H1 (cell line): ENCODE results near the gene ZNF581. TPM values are rescaled to one million over a fixed set of nuclear protein-coding genes. Genes with fewer than 3 reads are reported as not detected.

Experiments
- CTCF ChIA-PET: fragments of 300-600 bp; sonication (Branson Sonifier 250); formaldehyde crosslinking; loops from one replicate; lab custom pipeline; 2021; ENCODE audit not compliant: partially characterized antibody; lab: Charles Lee
- POLR2A ChIA-PET: fragments of 300-600 bp; sonication (Branson Sonifier 250); formaldehyde crosslinking; loops from one replicate; lab custom pipeline; 2021; ENCODE audit warnings: inconsistent platforms; ENCODE audit not compliant: partially characterized antibody; lab: Charles Lee
- DNase-seq, 2 experiments: peaks; one replicate each; pipeline versions ENCODE4 v3.0.0 to v3.0.0-alpha.2; 2010 to 2022; ENCODE audit warnings: low spot score in 2 of 2, low read depth in 1 of 2, mixed read lengths in 1 of 2
- FAIRE-seq: peaks from 2 replicates; lab custom pipeline; 2011; peaks lifted over from hg19 to GRCh38; lab: Jason Lieb, UNC
- H2AFZ ChIP-seq: 2 replicates; pipeline ENCODE4 v1.8.1; 2012; ENCODE audit warnings: low read length, inconsistent platforms
- H2AK5ac ChIP-seq: 2 replicates; pipeline ENCODE4 v1.6.1; 2013; ENCODE audit warnings: low read depth, low read length
- H2BK120ac ChIP-seq: replicated peaks from 2 replicates; pipeline ENCODE3; 2013; ENCODE audit warnings: low read depth, low read length, inconsistent platforms
- H2BK12ac ChIP-seq: 2 replicates; pipeline ENCODE4 v1.6.1; 2013; ENCODE audit warnings: low read depth, low read length
- H2BK15ac ChIP-seq: 2 replicates; pipeline ENCODE4 v1.6.1; 2013; ENCODE audit warnings: low read length
- H2BK20ac ChIP-seq: 2 replicates; pipeline ENCODE4 v1.6.1; 2013; ENCODE audit warnings: low read length
- H2BK5ac ChIP-seq: 2 replicates; pipeline ENCODE4 v1.6.1; 2013; ENCODE audit warnings: low read depth, low read length
- H3K14ac ChIP-seq: 2 replicates; pipeline ENCODE4 v1.6.1; 2013; ENCODE audit warnings: inconsistent platforms; ENCODE audit not compliant: insufficient read length
- H3K18ac ChIP-seq: 2 replicates; pipeline ENCODE4 v1.6.1; 2013; ENCODE audit warnings: low read length; ENCODE audit errors: extremely low read depth
- H3K23ac ChIP-seq: 2 replicates; pipeline ENCODE4 v1.6.1; 2013; ENCODE audit warnings: inconsistent platforms; ENCODE audit not compliant: insufficient read length
- H3K23me2 ChIP-seq: 2 replicates; pipeline ENCODE4 v1.6.1; 2013; ENCODE audit warnings: low read depth, low read length
- H3K27ac ChIP-seq: 2 replicates; pipeline ENCODE4 v1.6.1; 2011; ENCODE audit warnings: low read depth, low read length, inconsistent platforms
- H3K27me3 ChIP-seq, 4 experiments: replicated peaks in 1 of 4; 1 replicate in 1 of 4; 2 replicates in 3 of 4; pipeline versions ENCODE4 v1.6.1 to v1.8.1; 2011 to 2013; ENCODE audit warnings: low read length in 3 of 4, mild to moderate bottlenecking in 3 of 4, inconsistent platforms in 2 of 4, mixed read lengths in 2 of 4, moderate library complexity in 1 of 4; ENCODE audit not compliant: control insufficient read depth in 3 of 4, insufficient read depth in 3 of 4; ENCODE audit errors: extremely low read depth in 1 of 4
- H3K36me3 ChIP-seq, 4 experiments: 2 replicates each; pipeline versions ENCODE4 v1.6.1 to v1.8.1; 2011 to 2013; ENCODE audit warnings: mild to moderate bottlenecking in 4 of 4, low read length in 3 of 4, moderate library complexity in 2 of 4, control low read depth in 1 of 4, inconsistent platforms in 1 of 4; ENCODE audit not compliant: insufficient read depth in 4 of 4, control insufficient read depth in 2 of 4
- H3K4ac ChIP-seq: replicated peaks from 2 replicates; pipeline ENCODE3; 2013; ENCODE audit warnings: low read length, low read depth, mixed read lengths, inconsistent platforms; ENCODE audit not compliant: insufficient read length
- H3K4me1 ChIP-seq, 4 experiments: replicated peaks in 1 of 4; 1 replicate in 1 of 4; 2 replicates in 3 of 4; pipeline versions ENCODE4 v1.6.1 to v1.8.1; 2011 to 2013; ENCODE audit warnings: low read length in 3 of 4, inconsistent platforms in 2 of 4, mixed read lengths in 1 of 4; ENCODE audit not compliant: insufficient read depth in 4 of 4, control insufficient read depth in 3 of 4
- H3K4me2 ChIP-seq, 2 experiments: 2 replicates each; pipeline versions ENCODE4 v1.6.1 to v1.8.1; 2011 to 2013; ENCODE audit warnings: low read depth in 2 of 2, low read length in 2 of 2, control low read depth in 1 of 2, inconsistent platforms in 1 of 2, mild to moderate bottlenecking in 1 of 2; ENCODE audit not compliant: insufficient read depth in 1 of 2
- H3K4me3 ChIP-seq, 4 experiments: fragments of 200-600, 300-600 bp in 1 of 4; sonication (generic), shearing (Covaris generic), sonication (Bioruptor Twin) in 1 of 4; 2 replicates each; pipeline versions ENCODE4 v1.5.1 to v1.8.1; 2011 to 2016; ENCODE audit warnings: low read length in 4 of 4, low read depth in 3 of 4, control low read depth in 2 of 4, inconsistent platforms in 2 of 4, mild to moderate bottlenecking in 2 of 4, mixed read lengths in 1 of 4, moderate library complexity in 1 of 4; ENCODE audit not compliant: insufficient read depth in 2 of 4; ENCODE audit errors: extremely low read depth in 1 of 4
- H3K56ac ChIP-seq: replicated peaks from 2 replicates; pipeline ENCODE3; 2013; ENCODE audit warnings: low read depth, mild to moderate bottlenecking, mixed read lengths, low read length, inconsistent platforms; ENCODE audit not compliant: insufficient read length
- H3K79me1 ChIP-seq: 2 replicates; pipeline ENCODE4 v1.6.1; 2013; ENCODE audit warnings: low read depth, low read length, control low read depth
- H3K79me2 ChIP-seq, 2 experiments: 2 replicates each; pipeline versions ENCODE4 v1.6.1 to v1.8.1; 2012 to 2013; ENCODE audit warnings: low read length in 2 of 2, mild to moderate bottlenecking in 2 of 2, inconsistent platforms in 1 of 2; ENCODE audit not compliant: insufficient read depth in 2 of 2, control insufficient read depth in 1 of 2
- H3K9ac ChIP-seq, 4 experiments: replicated peaks in 1 of 4; 1 replicate in 1 of 4; 2 replicates in 3 of 4; pipeline versions ENCODE4 v1.6.1 to v1.8.1; 2011 to 2013; ENCODE audit warnings: low read depth in 3 of 4, low read length in 3 of 4, control low read depth in 2 of 4, mild to moderate bottlenecking in 2 of 4, moderate library complexity in 2 of 4, inconsistent platforms in 1 of 4; ENCODE audit errors: extremely low read depth in 1 of 4
- H3K9me3 ChIP-seq, 2 experiments: 2 replicates each; pipeline versions ENCODE4 v1.6.1 to v1.8.1; 2012 to 2013; ENCODE audit warnings: mild to moderate bottlenecking in 2 of 2, moderate library complexity in 2 of 2, control low read depth in 1 of 2, inconsistent platforms in 1 of 2, low read depth in 1 of 2, low read length in 1 of 2, mixed read lengths in 1 of 2; ENCODE audit not compliant: insufficient read depth in 2 of 2
- H4K20me1 ChIP-seq, 2 experiments: replicated peaks in 1 of 2; 2 replicates each; pipeline versions ENCODE3 to v1.8.1; 2011 to 2013; ENCODE audit warnings: inconsistent platforms in 2 of 2, low read length in 2 of 2, mild to moderate bottlenecking in 1 of 2; ENCODE audit not compliant: insufficient read depth in 2 of 2, control insufficient read depth in 1 of 2
- H4K5ac ChIP-seq: 2 replicates; pipeline ENCODE4 v1.6.1; 2013; ENCODE audit warnings: low read length, low read depth, mixed read lengths, inconsistent platforms; ENCODE audit not compliant: insufficient read length
- H4K8ac ChIP-seq: 2 replicates; pipeline ENCODE4 v1.8.0; 2013; ENCODE audit warnings: mild to moderate bottlenecking, moderate library complexity, low read length, inconsistent platforms; ENCODE audit not compliant: insufficient read depth; ENCODE audit errors: extremely low read depth
- H4K91ac ChIP-seq: replicated peaks from 2 replicates; pipeline ENCODE3; 2013; ENCODE audit warnings: low read length, mixed read lengths, inconsistent platforms; ENCODE audit not compliant: insufficient read length
- CBX8 ChIP-seq: fragments of 300-800, 300-1000 bp; sonication (generic); IDR thresholded peaks from 2 replicates; pipeline ENCODE4 v1.7.1; 2016; ENCODE audit warnings: low read depth, low read length, borderline replicate concordance
- CTCF ChIP-seq, 3 experiments: IDR thresholded peaks; 1 replicate in 2 of 3; 2 replicates in 1 of 3; pipeline versions ENCODE4 v1.5.1 to v1.6.1; 2011; ENCODE audit warnings: low read length in 3 of 3, mild to moderate bottlenecking in 3 of 3, inconsistent platforms in 2 of 3, low read depth in 1 of 3, moderate library complexity in 1 of 3; ENCODE audit not compliant: insufficient read depth in 1 of 3; ENCODE audit errors: control extremely low read depth in 1 of 3
- EZH2 ChIP-seq: fragments of 200-600 bp; sonication (generic); IDR thresholded peaks from 2 replicates; pipeline ENCODE4 v1.7.1; 2012; ENCODE audit warnings: low read depth, mild to moderate bottlenecking, moderate library complexity, low read length, inconsistent platforms; ENCODE audit not compliant: severe bottlenecking
- KDM1A ChIP-seq: fragments of 200-600, 300-600 bp; sonication (generic); IDR thresholded peaks from 2 replicates; pipeline ENCODE4 v1.7.1; 2016; ENCODE audit warnings: mild to moderate bottlenecking, low read length, borderline replicate concordance
- PHF8 ChIP-seq: fragments of 200-600 bp; sonication (generic); conservative IDR thresholded peaks from 2 replicates; pipeline ENCODE4 v1.7.1; 2012; ENCODE audit warnings: low read depth, mild to moderate bottlenecking, inconsistent platforms, low read length, moderate library complexity
- POLR2A ChIP-seq, 2 experiments: IDR thresholded peaks; 1 replicate in 1 of 2; 2 replicates in 1 of 2; pipeline ENCODE4 v1.6.1; 2011; ENCODE audit warnings: low read depth in 2 of 2, low read length in 2 of 2, mild to moderate bottlenecking in 2 of 2; ENCODE audit errors: control extremely low read depth in 1 of 2
- SAP30 ChIP-seq: fragments of 300-600 bp; sonication (generic); IDR thresholded peaks from 2 replicates; pipeline ENCODE4 v1.7.1; 2012; ENCODE audit warnings: low read length, moderate library complexity, mild to moderate bottlenecking, inconsistent platforms; ENCODE audit not compliant: insufficient read depth, insufficient replicate concordance
- ZNF274 ChIP-seq: IDR thresholded peaks from 2 replicates; pipeline ENCODE4 v1.7.0; 2012; ENCODE audit warnings: low read length, borderline replicate concordance; ENCODE audit errors: extremely low read depth
- WGBS, 2 experiments: shearing (Covaris generic) in 1 of 2; methylation state at CpG; one replicate each; pipeline versions ENCODE4 v1.1.6 to v1.1.7; 2013 to 2015; ENCODE audit warnings: low lambda C conversion rate in 2 of 2, mixed read lengths in 2 of 2, inconsistent platforms in 1 of 2, low coverage in 1 of 2, missing lambda C conversion rate in 1 of 2; ENCODE audit not compliant: insufficient replicate concordance in 2 of 2, insufficient coverage in 1 of 2, insufficient read length in 1 of 2; ENCODE audit errors: extremely low coverage in 1 of 2, missing lambda C conversion rate in 1 of 2; 5-methylcytosine and 5-hydroxymethylcytosine counted together
- polyA plus RNA-seq, 7 experiments: library from polyadenylated mRNA; depleted of rRNA in 3 of 7; stranded (reverse) in 5 of 7; unstranded in 2 of 7; fragments of >200 nt in 5 of 7; fragments of 200-250 nt in 2 of 7; gene quantifications; 1 replicate in 5 of 7; 2 replicates in 1 of 7; 4 replicates in 1 of 7; pipeline versions ENCODE4 v1.2.1 to v1.2.3, GENCODE V29; 2011 to 2013; ENCODE audit warnings: missing spikeins in 2 of 7, mixed read lengths in 2 of 7
- total RNA-seq: library from RNA; stranded (reverse); fragmentation: NEBNext Ultra II Directional; extraction: Animal tissue kit (Norgen Biotek cat#: 25700); gene quantifications from 2 replicates; pipeline ENCODE4 v1.2.1, GENCODE V29; 2021

The ZNF581 gene
- total and polyA plus RNA-seq, 2 of the 8 experiments (the other 6 are each of a cell fraction or from before 2014, with no cell fraction given): 73.0 to 76.1 TPM

- H3K9ac ChIP-seq: peak overlapping the region in 1 of 4 experiments; percentile 79; a peak in 3 of 7 replicates
- POLR2A ChIA-PET: interaction anchor here (0.6 to 9.2 kb wide), 7 partner anchors 8 to 1196 kb away, joined by 3 to 96 read pairs (median 3); partner anchors contain the start of genes LENG8 and ZNF784
- no peak for TF ChIP-seq ZNF274
- TF ChIP-seq CBX8: no peak
- no peak for TF ChIP-seq POLR2A (IDR thresholded peaks at IDR 0.05; ENCODE audit: control extremely low read depth in 1 of 2, low read depth in 2 of 2, low read length in 2 of 2)
- no peak for TF ChIP-seq SAP30
- no peak for TF ChIP-seq PHF8
- TF ChIP-seq CTCF (IDR thresholded peaks at IDR 0.05; ENCODE audit: control extremely low read depth in 1 of 3, insufficient read depth in 1 of 3, low read depth in 1 of 3, low read length in 3 of 3): no peak
- no peak for TF ChIP-seq EZH2
- TF ChIP-seq KDM1A: no peak
Measured at GRCh38 chr19:55644842-55645511, 1.5 kb downstream of the ZNF581 start.

More at GRCh38 chr19:55644842-55645511, 1.5 kb downstream of the ZNF581 start:
- H3K14ac ChIP-seq: no peak overlapping the region
- no peak overlapping the region for H3K4ac ChIP-seq
- H3K23me2 ChIP-seq: peaks cover 36% of the 10 kb centered on the region
- peaks cover 0 to 4% of the 10 kb centered on the region in 2 experiments for H4K20me1 ChIP-seq
- peak overlapping the region in 3 of 4 experiments; percentile 85 to 98 (median 91); a peak in 4 of 8 replicates for H3K4me3 ChIP-seq
- no peak overlapping the region for H2BK5ac ChIP-seq
- FAIRE-seq (no peak), DNase-seq (no peak)
- no peak overlapping the region for H2BK20ac ChIP-seq
- H3K79me2 ChIP-seq: peaks cover 4 to 21% of the 10 kb centered on the region in 2 experiments; a peak in 3 of 4 replicates
- peaks cover 0 to 21% (median 12%) of the 10 kb centered on the region in 4 experiments; a peak in 6 of 7 replicates for H3K4me1 ChIP-seq
- H3K79me1 ChIP-seq: peaks cover 11% of the 10 kb centered on the region
- CTCF ChIA-PET: interaction anchor here (4.0 to 6.9 kb wide), 3 partner anchors 8 to 13 kb away, joined by 18 to 56 read pairs (median 30); no protein-coding TSS in a partner anchor
- H3K9me3 ChIP-seq: no peaks in the 10 kb centered on the region; a peak in 1 of 4 replicates
- no peak overlapping the region for H2BK120ac ChIP-seq
- no peak overlapping the region for H4K91ac ChIP-seq
- H2BK12ac ChIP-seq: no peak overlapping the region
- H4K5ac ChIP-seq: no peak overlapping the region
- no peak overlapping the region for H2AFZ ChIP-seq
- 96% methylated on average over 28 of the region's 28 CpGs; no CpG with 5 or more reads in 1 of the 2 experiments for WGBS, 2 experiments
- no peak overlapping the region for H2AK5ac ChIP-seq
- no peak overlapping the region for H3K56ac ChIP-seq
- H3K4me2 ChIP-seq: peak overlapping the region; percentile 90 to 99
- no peak overlapping the region for H3K27ac ChIP-seq
- H3K18ac ChIP-seq: no peak overlapping the region
- no peak overlapping the region for H3K23ac ChIP-seq
- peak overlapping the region; percentile 59; the same call in 1 of the 2 replicates for H4K8ac ChIP-seq
- H3K36me3 ChIP-seq: peaks cover 7 to 13% (median 10%) of the 10 kb centered on the region in 4 experiments
- no peak overlapping the region for H2BK15ac ChIP-seq
- no peaks in the 10 kb centered on the region for H3K27me3 ChIP-seq
